ENCODE results near the gene THEMIS. TPM values are rescaled to one million over a fixed set of nuclear protein-coding genes. Genes with fewer than 3 reads are reported as not detected.

The THEMIS gene
- total RNA-seq, 1 experiment from 2014 or later: not detected

DNA sequence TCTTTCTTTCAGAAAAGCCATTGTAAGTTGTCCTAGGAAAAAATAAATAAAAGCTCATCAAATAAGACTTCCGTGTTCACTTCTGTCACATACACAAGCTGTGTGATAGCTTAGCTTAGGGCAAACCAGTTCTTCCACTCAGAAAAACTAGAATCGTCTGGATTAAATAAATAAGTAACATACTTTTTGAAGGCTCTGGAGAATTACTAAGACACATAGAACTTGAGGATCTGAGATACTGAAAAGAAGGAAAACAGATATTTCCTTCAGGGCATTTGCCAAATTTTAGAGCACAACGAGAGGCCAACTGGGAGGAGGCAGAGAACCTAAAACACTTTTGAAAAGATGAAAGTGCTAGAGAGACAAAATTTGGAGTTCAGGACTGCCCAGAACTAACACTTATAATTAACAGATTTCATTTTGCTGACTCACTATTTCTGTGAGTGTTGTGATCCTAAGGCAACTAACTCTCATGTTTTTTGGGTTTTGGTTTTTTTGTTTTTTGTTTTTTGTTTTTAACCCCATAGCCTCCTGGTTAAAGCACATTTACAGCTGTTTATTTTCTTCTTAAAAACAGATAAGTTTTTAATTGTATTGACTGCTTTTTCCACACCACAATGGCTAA is 38.7 kb upstream of the THEMIS start:
- Mint-ChIP-seq H3K27ac (no peak overlapping the region), H3K4me1 (no peaks in the 10 kb centered on the region), H3K4me3 (no peak overlapping the region), H3K27me3 (ENCODE audit: low read depth) (no peaks in the 10 kb centered on the region), H3K9me3 (no peaks in the 10 kb centered on the region), H3K36me3 (no peaks in the 10 kb centered on the region)
- DNase-seq (ENCODE audit: low spot score): no peak
- ChIA-PET CTCF (no interaction called here), POLR2A (no interaction called here)
- no peak for TF ChIP-seq MYBL2 (CRISPR knock-in tag; IDR thresholded peaks at IDR 0.05)
- TF ChIP-seq, protein P1, sequence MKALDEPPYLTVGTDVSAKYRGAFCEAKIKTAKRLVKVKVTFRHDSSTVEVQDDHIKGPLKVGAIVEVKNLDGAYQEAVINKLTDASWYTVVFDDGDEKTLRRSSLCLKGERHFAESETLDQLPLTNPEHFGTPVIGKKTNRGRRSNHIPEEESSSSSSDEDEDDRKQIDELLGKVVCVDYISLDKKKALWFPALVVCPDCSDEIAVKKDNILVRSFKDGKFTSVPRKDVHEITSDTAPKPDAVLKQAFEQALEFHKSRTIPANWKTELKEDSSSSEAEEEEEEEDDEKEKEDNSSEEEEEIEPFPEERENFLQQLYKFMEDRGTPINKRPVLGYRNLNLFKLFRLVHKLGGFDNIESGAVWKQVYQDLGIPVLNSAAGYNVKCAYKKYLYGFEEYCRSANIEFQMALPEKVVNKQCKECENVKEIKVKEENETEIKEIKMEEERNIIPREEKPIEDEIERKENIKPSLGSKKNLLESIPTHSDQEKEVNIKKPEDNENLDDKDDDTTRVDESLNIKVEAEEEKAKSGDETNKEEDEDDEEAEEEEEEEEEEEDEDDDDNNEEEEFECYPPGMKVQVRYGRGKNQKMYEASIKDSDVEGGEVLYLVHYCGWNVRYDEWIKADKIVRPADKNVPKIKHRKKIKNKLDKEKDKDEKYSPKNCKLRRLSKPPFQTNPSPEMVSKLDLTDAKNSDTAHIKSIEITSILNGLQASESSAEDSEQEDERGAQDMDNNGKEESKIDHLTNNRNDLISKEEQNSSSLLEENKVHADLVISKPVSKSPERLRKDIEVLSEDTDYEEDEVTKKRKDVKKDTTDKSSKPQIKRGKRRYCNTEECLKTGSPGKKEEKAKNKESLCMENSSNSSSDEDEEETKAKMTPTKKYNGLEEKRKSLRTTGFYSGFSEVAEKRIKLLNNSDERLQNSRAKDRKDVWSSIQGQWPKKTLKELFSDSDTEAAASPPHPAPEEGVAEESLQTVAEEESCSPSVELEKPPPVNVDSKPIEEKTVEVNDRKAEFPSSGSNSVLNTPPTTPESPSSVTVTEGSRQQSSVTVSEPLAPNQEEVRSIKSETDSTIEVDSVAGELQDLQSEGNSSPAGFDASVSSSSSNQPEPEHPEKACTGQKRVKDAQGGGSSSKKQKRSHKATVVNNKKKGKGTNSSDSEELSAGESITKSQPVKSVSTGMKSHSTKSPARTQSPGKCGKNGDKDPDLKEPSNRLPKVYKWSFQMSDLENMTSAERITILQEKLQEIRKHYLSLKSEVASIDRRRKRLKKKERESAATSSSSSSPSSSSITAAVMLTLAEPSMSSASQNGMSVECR (CRISPR knock-in tag; IDR thresholded peaks at IDR 0.05; ENCODE audit: borderline replicate concordance): no peak
- TF ChIP-seq HMGA2 (CRISPR knock-in tag; IDR thresholded peaks at IDR 0.05): no peak
- TF ChIP-seq, protein P2, sequence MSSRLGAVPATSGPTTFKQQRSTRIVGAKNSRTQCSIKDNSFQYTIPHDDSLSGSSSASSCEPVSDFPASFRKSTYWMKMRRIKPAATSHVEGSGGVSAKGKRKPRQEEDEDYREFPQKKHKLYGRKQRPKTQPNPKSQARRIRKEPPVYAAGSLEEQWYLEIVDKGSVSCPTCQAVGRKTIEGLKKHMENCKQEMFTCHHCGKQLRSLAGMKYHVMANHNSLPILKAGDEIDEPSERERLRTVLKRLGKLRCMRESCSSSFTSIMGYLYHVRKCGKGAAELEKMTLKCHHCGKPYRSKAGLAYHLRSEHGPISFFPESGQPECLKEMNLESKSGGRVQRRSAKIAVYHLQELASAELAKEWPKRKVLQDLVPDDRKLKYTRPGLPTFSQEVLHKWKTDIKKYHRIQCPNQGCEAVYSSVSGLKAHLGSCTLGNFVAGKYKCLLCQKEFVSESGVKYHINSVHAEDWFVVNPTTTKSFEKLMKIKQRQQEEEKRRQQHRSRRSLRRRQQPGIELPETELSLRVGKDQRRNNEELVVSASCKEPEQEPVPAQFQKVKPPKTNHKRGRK (CRISPR knock-in tag; IDR thresholded peaks at IDR 0.05; ENCODE audit: borderline replicate concordance): no peak
- no peak for TF ChIP-seq ZNF121 (CRISPR knock-in tag; IDR thresholded peaks at IDR 0.05)
- TF ChIP-seq, protein P3, sequence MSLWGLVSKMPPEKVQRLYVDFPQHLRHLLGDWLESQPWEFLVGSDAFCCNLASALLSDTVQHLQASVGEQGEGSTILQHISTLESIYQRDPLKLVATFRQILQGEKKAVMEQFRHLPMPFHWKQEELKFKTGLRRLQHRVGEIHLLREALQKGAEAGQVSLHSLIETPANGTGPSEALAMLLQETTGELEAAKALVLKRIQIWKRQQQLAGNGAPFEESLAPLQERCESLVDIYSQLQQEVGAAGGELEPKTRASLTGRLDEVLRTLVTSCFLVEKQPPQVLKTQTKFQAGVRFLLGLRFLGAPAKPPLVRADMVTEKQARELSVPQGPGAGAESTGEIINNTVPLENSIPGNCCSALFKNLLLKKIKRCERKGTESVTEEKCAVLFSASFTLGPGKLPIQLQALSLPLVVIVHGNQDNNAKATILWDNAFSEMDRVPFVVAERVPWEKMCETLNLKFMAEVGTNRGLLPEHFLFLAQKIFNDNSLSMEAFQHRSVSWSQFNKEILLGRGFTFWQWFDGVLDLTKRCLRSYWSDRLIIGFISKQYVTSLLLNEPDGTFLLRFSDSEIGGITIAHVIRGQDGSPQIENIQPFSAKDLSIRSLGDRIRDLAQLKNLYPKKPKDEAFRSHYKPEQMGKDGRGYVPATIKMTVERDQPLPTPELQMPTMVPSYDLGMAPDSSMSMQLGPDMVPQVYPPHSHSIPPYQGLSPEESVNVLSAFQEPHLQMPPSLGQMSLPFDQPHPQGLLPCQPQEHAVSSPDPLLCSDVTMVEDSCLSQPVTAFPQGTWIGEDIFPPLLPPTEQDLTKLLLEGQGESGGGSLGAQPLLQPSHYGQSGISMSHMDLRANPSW (CRISPR knock-in tag; conservative IDR thresholded peaks at IDR 0.05; ENCODE audit: low read depth): no peak
- TF ChIP-seq CREM (CRISPR knock-in tag; IDR thresholded peaks at IDR 0.05): no peak
- no peak for TF ChIP-seq JAZF1 (CRISPR knock-in tag; IDR thresholded peaks at IDR 0.05)
- TF ChIP-seq, protein P4, sequence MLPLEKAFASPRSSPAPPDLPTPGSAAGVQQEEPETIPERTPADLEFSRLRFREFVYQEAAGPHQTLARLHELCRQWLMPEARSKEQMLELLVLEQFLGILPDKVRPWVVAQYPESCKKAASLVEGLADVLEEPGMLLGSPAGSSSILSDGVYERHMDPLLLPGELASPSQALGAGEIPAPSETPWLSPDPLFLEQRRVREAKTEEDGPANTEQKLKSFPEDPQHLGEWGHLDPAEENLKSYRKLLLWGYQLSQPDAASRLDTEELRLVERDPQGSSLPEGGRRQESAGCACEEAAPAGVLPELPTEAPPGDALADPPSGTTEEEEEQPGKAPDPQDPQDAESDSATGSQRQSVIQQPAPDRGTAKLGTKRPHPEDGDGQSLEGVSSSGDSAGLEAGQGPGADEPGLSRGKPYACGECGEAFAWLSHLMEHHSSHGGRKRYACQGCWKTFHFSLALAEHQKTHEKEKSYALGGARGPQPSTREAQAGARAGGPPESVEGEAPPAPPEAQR (CRISPR knock-in tag; IDR thresholded peaks at IDR 0.05): no peak
- TF ChIP-seq, protein P5, sequence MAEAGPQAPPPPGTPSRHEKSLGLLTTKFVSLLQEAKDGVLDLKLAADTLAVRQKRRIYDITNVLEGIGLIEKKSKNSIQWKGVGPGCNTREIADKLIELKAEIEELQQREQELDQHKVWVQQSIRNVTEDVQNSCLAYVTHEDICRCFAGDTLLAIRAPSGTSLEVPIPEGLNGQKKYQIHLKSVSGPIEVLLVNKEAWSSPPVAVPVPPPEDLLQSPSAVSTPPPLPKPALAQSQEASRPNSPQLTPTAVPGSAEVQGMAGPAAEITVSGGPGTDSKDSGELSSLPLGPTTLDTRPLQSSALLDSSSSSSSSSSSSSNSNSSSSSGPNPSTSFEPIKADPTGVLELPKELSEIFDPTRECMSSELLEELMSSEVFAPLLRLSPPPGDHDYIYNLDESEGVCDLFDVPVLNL (CRISPR knock-in tag; IDR thresholded peaks at IDR 0.05; ENCODE audit: borderline replicate concordance, low read depth): no peak
- TF ChIP-seq, protein P6, sequence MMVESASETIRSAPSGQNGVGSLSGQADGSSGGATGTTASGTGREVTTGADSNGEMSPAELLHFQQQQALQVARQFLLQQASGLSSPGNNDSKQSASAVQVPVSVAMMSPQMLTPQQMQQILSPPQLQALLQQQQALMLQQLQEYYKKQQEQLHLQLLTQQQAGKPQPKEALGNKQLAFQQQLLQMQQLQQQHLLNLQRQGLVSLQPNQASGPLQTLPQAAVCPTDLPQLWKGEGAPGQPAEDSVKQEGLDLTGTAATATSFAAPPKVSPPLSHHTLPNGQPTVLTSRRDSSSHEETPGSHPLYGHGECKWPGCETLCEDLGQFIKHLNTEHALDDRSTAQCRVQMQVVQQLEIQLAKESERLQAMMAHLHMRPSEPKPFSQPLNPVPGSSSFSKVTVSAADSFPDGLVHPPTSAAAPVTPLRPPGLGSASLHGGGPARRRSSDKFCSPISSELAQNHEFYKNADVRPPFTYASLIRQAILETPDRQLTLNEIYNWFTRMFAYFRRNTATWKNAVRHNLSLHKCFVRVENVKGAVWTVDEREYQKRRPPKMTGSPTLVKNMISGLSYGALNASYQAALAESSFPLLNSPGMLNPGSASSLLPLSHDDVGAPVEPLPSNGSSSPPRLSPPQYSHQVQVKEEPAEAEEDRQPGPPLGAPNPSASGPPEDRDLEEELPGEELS (CRISPR knock-in tag; IDR thresholded peaks at IDR 0.05): no peak
- no peak for ATAC-seq
